ENCODE results near the gene PLCD4.

DNA sequence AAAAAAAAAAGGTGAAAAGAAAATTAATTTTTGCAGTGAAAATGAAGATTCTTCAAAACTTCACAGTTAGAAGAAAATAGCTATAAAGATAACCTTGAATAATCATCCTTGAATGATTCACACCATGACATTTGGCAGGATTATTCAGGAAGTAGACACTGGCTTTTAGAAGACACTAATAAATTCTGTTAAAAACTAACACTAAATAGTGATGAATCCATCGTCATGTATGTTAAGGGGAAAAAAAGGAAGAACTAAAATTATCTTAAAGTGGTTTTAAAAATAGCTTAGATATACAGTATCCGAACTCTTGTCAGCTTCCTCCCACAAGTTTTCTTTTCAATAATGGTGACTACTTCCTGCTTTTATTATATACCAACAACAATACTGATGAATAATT, 49.8 kb upstream of the PLCD4 start:
- TF ChIP-seq, protein P1, sequence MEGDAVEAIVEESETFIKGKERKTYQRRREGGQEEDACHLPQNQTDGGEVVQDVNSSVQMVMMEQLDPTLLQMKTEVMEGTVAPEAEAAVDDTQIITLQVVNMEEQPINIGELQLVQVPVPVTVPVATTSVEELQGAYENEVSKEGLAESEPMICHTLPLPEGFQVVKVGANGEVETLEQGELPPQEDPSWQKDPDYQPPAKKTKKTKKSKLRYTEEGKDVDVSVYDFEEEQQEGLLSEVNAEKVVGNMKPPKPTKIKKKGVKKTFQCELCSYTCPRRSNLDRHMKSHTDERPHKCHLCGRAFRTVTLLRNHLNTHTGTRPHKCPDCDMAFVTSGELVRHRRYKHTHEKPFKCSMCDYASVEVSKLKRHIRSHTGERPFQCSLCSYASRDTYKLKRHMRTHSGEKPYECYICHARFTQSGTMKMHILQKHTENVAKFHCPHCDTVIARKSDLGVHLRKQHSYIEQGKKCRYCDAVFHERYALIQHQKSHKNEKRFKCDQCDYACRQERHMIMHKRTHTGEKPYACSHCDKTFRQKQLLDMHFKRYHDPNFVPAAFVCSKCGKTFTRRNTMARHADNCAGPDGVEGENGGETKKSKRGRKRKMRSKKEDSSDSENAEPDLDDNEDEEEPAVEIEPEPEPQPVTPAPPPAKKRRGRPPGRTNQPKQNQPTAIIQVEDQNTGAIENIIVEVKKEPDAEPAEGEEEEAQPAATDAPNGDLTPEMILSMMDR (IDR thresholded peaks at IDR 0.05; ENCODE audit: poor library complexity, severe bottlenecking), result no peak
- TF ChIP-seq TAF1 (IDR thresholded peaks at IDR 0.05; ENCODE audit: low read depth), result no peak
- TF ChIP-seq POLR2AphosphoS5 (IDR thresholded peaks at IDR 0.05), result no peak
- TF ChIP-seq EZH2 (IDR thresholded peaks at IDR 0.05; ENCODE audit: borderline replicate concordance, insufficient read depth, low read length, poor library complexity, severe bottlenecking), result no peak
- TF ChIP-seq MXI1 (conservative IDR thresholded peaks at IDR 0.05; ENCODE audit: poor library complexity, severe bottlenecking), result no peak
- TF ChIP-seq EP300 (conservative IDR thresholded peaks at IDR 0.05; ENCODE audit: poor library complexity, severe bottlenecking), result no peak
- TF ChIP-seq RAD21 (conservative IDR thresholded peaks at IDR 0.05), result no peak
- TF ChIP-seq SMC3 (conservative IDR thresholded peaks at IDR 0.05; ENCODE audit: poor library complexity), result no peak
- TF ChIP-seq, protein P2, sequence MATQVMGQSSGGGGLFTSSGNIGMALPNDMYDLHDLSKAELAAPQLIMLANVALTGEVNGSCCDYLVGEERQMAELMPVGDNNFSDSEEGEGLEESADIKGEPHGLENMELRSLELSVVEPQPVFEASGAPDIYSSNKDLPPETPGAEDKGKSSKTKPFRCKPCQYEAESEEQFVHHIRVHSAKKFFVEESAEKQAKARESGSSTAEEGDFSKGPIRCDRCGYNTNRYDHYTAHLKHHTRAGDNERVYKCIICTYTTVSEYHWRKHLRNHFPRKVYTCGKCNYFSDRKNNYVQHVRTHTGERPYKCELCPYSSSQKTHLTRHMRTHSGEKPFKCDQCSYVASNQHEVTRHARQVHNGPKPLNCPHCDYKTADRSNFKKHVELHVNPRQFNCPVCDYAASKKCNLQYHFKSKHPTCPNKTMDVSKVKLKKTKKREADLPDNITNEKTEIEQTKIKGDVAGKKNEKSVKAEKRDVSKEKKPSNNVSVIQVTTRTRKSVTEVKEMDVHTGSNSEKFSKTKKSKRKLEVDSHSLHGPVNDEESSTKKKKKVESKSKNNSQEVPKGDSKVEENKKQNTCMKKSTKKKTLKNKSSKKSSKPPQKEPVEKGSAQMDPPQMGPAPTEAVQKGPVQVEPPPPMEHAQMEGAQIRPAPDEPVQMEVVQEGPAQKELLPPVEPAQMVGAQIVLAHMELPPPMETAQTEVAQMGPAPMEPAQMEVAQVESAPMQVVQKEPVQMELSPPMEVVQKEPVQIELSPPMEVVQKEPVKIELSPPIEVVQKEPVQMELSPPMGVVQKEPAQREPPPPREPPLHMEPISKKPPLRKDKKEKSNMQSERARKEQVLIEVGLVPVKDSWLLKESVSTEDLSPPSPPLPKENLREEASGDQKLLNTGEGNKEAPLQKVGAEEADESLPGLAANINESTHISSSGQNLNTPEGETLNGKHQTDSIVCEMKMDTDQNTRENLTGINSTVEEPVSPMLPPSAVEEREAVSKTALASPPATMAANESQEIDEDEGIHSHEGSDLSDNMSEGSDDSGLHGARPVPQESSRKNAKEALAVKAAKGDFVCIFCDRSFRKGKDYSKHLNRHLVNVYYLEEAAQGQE (IDR thresholded peaks at IDR 0.05; ENCODE audit: borderline replicate concordance), result no peak

All from neural cell (in vitro differentiated cells).